ENCODE measurements around the gene NRSN2.

The NRSN2 gene

GRCh38 chr20:346640-347316 is at the start of gene NRSN2:
NRSN2 (plus strand) TSS chr20:347111; CDS start chr20:349644, 2,533 bp downstream.
- no peak for DNase-seq (ENCODE audit: low read depth)

- DNase-seq (ENCODE audit: low read depth) = no peak
Measured at GRCh38 chr20:297925-298775, 48.8 kb upstream of the NRSN2 start.

GRCh38 chr20:298776-299391 is 48.0 kb upstream of the NRSN2 start:
- DNase-seq (ENCODE audit: low read depth) = no peak

- DNase-seq (ENCODE audit: low read depth) = no peak
Measured at GRCh38 chr20:300345-300990, 46.4 kb upstream of the NRSN2 start.

GRCh38 chr20:301886-302848 is 44.7 kb upstream of the NRSN2 start:
- no peak for DNase-seq (ENCODE audit: low read depth)

GRCh38 chr20:305745-306144 is 41.2 kb upstream of the NRSN2 start:
- no peak for DNase-seq (ENCODE audit: low read depth)

GRCh38 chr20:308427-309038 is 38.4 kb upstream of the NRSN2 start:
- DNase-seq (ENCODE audit: low read depth) = no peak

- DNase-seq (ENCODE audit: low read depth) = no peak
Measured at GRCh38 chr20:309306-309840, 37.5 kb upstream of the NRSN2 start.

- DNase-seq (ENCODE audit: low read depth) = peak; percentile 58
Measured at GRCh38 chr20:309841-310644, 36.9 kb upstream of the NRSN2 start.

- no peak for DNase-seq (ENCODE audit: low read depth)
Measured at GRCh38 chr20:310645-311044, 36.3 kb upstream of the NRSN2 start.

- DNase-seq (ENCODE audit: low read depth) = no peak
Measured at GRCh38 chr20:311609-312008, 35.3 kb upstream of the NRSN2 start.

GRCh38 chr20:312067-312466 is 34.8 kb upstream of the NRSN2 start:
- DNase-seq (ENCODE audit: low read depth) = no peak

GRCh38 chr20:312866-313265 is 34.0 kb upstream of the NRSN2 start:
- no peak for DNase-seq (ENCODE audit: low read depth)

GRCh38 chr20:313402-313801 is 33.5 kb upstream of the NRSN2 start:
- no peak for DNase-seq (ENCODE audit: low read depth)

GRCh38 chr20:313948-314347 is 33.0 kb upstream of the NRSN2 start:
- DNase-seq (ENCODE audit: low read depth) = no peak

GRCh38 chr20:316316-317068 is 30.4 kb upstream of the NRSN2 start:
- no peak for DNase-seq (ENCODE audit: low read depth)

- DNase-seq (ENCODE audit: low read depth) = peak; percentile 85
Measured at GRCh38 chr20:324177-325044, 22.5 kb upstream of the NRSN2 start.
